Measurements from ENCODE around the gene ANKRD40CL. TPM values are rescaled to one million over a fixed set of nuclear protein-coding genes. Genes with fewer than 3 reads are reported as not detected.

The ANKRD40CL gene
- under 1 TPM in 1 of 6 experiments, not detected in 5; 0.29 TPM for total RNA-seq
- long read RNA-seq: 0 reads

DNA sequence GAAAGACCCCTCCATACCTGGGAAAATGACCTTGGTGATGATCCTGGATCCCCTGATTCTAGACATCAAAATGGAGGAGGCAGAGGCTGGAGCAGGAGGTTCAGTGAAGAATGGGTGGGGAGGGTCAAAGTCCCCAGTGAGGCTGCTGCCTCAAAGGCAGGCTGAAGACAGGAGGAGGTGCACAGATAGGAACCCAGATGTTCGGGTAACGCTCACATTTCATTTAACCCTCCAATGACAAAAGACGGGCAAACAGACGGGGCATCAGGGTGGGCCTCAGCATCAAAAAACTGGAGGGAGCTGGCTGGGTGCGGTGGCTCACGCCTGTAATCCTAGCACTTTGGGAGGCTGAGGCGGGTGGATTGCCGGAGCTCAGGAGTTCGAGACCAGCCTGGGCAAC lies at the start of gene ANKRD40CL:
Gene ANKRD40CL (minus strand): TSS at position 73 of the 400 bp plus-strand sequence. CDS start 605 bp downstream, outside the sequence.
- peak within 1 kb of the TSS; percentile 85 to 99 (median 92) for H3K27ac ChIP-seq
- peaks cover 0 to 53% (median 22%) of the 10 kb centered on the region in 4 donors for H3K4me1 ChIP-seq
- no peaks in the 10 kb centered on the region for H3K27me3 ChIP-seq
- WGBS (ENCODE audit: insufficient coverage, low coverage, low lambda C conversion rate, missing lambda C conversion rate): 86% methylated on average over 7 of the region's 9 CpGs
- DNase-seq: no peak
- ATAC-seq: no peak
- no peak within 1 kb of the TSS for H3K4me3 ChIP-seq
- no peaks in the 10 kb centered on the region for H3K9me3 ChIP-seq
- H3K36me3 ChIP-seq: no peaks in the 10 kb centered on the region
- TF ChIP-seq POLR2A (IDR thresholded peaks at IDR 0.05) (no peak), CTCF (IDR thresholded peaks at IDR 0.05) (no peak)
- intact Hi-C loops (cut with DNase I): no loop called here

DNA sequence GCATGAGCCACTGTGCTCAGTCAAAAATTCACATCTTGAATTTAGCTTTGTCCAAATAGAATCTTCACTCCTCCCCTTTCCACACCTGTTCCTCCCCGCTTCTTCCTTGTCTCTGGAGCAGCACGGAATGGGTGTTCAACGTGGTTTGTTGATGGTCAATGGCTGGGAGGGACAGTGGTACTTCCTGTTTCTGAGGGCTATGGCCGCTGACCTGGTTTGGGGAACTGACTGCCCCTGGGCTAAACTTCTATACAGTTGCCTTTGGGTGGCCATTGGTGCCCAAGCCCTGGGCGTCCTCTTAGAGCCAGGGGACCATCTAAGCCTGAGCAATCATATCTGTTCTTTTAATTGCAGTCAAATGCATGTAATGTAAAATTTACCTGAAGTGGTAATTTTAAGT lies 49.0 kb upstream of the ANKRD40CL start:
- 83% methylated on average over 3 of the region's 5 CpGs for WGBS (ENCODE audit: insufficient coverage, low coverage, low lambda C conversion rate, missing lambda C conversion rate)
- no peak for ATAC-seq

GRCh38 chr17:50815400-50815799 lies 48.1 kb upstream of the ANKRD40CL start:
- Histone ChIP-seq H3K36me3 (no peaks in the 10 kb centered on the region), H3K27me3 (no peaks in the 10 kb centered on the region), H3K4me1 (peaks cover 0 to 10% (median 0%) of the 10 kb centered on the region in 4 donors), H3K27ac (no peak overlapping the region), H3K4me3 (no peak overlapping the region), H3K9me3 (no peaks in the 10 kb centered on the region)
- no peak for ATAC-seq
- WGBS (ENCODE audit: insufficient coverage, low coverage, low lambda C conversion rate, missing lambda C conversion rate): 45% methylated on average over 3 of the region's 3 CpGs
- TF ChIP-seq CTCF (IDR thresholded peaks at IDR 0.05): no peak
- TF ChIP-seq POLR2A (IDR thresholded peaks at IDR 0.05): no peak
- no peak for DNase-seq
- intact Hi-C loops (cut with DNase I): no loop called here

More for the DNA sequence above, 49.0 kb upstream of the ANKRD40CL start:
- no peak for TF ChIP-seq CTCF (IDR thresholded peaks at IDR 0.05)
- peaks cover 0 to 10% (median 0%) of the 10 kb centered on the region in 4 donors for H3K4me1 ChIP-seq
- no peak overlapping the region for H3K27ac ChIP-seq
- no peaks in the 10 kb centered on the region for H3K9me3 ChIP-seq
- intact Hi-C loops (cut with DNase I): no loop called here
- no peak for DNase-seq
- no peak overlapping the region for H3K4me3 ChIP-seq
- H3K27me3 ChIP-seq: no peaks in the 10 kb centered on the region
- no peaks in the 10 kb centered on the region for H3K36me3 ChIP-seq

- no peaks in the 10 kb centered on the region for H3K9me3 ChIP-seq
Observed at GRCh38 chr17:50813583-50813982, 46.3 kb upstream of the ANKRD40CL start.

More at GRCh38 chr17:50813583-50813982, 46.3 kb upstream of the ANKRD40CL start:
- Histone ChIP-seq H3K36me3 (no peaks in the 10 kb centered on the region), H3K4me3 (no peak overlapping the region), H3K4me1 (peaks cover 0 to 20% (median 4%) of the 10 kb centered on the region in 4 donors), H3K27me3 (no peaks in the 10 kb centered on the region), H3K27ac (no peak overlapping the region)
- TF ChIP-seq CTCF (IDR thresholded peaks at IDR 0.05) (no peak), POLR2A (IDR thresholded peaks at IDR 0.05) (no peak)
- intact Hi-C loops (cut with DNase I): no loop called here
- DNase-seq: no peak
- ATAC-seq: no peak
